ENCODE data around the gene TRUB2.

GRCh38 chr9:128271512-128271911, 50.7 kb downstream of the TRUB2 start:
- TF ChIP-seq TAF1 (IDR thresholded peaks at IDR 0.05; ENCODE audit: low read depth, low read length), result no peak
- no peak for TF ChIP-seq POLR2A (IDR thresholded peaks at IDR 0.05; ENCODE audit: low read depth, low read length)

Data from GM12891 (cell line).